Activated CD8-positive, alpha-beta memory T cell treated with anti-CD3 and anti-CD28 coated beads, Interleukin-2, amount 50 U/mL, for 24 hours (primary cell): ENCODE data around the gene LIMCH1.
"Not testable (repeated sequence)": the region's sequence is repeated elsewhere in the genome, so short reads cannot be mapped to it uniquely, and the experiment has no call there.

Experiments
- DNase-seq: peaks from one replicate; pipeline ENCODE4 v3.0.0-alpha.2; 2020; ENCODE audit errors: extremely low read depth

LIMCH1 gene

DNA sequence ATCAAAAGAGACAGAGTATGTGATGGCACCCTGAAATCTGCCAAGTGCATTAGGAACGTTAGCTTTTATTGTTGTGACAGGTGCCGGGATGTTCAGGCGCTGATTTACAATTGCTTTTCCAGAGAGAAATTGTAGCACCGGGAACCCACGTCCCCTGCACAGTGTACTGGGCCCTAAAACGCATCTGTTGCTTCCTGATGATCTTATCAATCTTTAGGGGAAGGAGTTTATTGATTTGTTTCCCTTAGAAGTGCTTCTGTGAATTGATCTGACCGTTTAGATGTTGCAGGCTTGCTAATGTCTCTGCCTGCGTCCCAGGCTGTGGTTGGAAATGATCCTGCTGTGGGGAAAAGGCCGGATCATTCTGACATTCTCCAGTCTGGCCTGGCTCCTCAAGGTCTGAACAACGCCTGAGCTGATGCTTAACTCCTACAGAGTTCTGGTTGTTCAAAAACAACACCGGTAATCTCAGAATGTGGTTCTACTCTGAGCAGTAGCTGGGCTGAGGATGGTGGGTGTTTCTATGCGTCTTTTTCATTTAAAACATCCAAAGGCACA, 193.7 kb downstream of the LIMCH1 start:
- DNase-seq, result no peak

GRCh38 chr4:41734371-41734770, 196.4 kb downstream of the LIMCH1 start:
- DNase-seq, result no peak

- not testable (repeated sequence) for DNase-seq
These were observed 199.5 kb downstream of the LIMCH1 start for GRCh38 chr4:41737491-41737890.

- DNase-seq, result no peak
These were observed 203.4 kb downstream of the LIMCH1 start for GRCh38 chr4:41741354-41741753.

DNA sequence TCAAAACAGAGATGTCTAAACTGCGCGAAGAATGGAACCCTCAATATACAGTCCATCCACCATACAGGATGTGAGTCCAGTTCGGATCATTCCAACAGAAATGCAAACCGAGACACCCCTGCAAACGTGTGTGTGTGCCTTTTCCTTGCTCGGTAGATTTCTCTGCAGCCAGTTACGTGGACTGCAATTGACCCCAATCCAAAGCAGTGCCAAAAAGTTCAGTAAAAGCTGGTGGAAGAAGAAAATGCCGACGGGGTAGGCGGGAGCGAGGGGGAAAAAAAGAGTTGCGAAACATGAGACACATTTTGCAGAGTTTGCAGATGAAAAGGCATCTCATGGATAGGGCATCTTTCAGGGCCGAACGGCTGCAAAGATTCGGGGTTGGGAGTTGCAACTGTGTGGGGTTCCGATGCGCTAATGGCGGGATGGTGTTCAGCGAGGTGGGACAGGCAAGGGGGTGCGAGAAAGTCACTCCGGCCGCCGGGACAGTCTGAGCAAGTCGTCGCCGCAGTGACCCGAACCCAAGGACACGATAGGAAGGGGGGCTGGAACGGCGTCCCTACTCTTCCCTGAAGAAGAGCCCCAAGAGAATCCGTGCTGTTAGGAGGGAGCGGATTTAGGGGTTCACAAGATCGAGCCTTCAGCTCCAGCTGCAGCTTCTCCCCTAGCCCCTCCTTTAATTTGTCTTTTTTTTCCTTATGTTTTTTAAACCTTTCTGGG, 206.8 kb downstream of the LIMCH1 start:
- no peak for DNase-seq

GRCh38 chr4:41745292-41746024, 207.5 kb downstream of the LIMCH1 start:
- DNase-seq, result no peak

- no peak for DNase-seq
These were observed 208.1 kb downstream of the LIMCH1 start for GRCh38 chr4:41746025-41746439.

DNA sequence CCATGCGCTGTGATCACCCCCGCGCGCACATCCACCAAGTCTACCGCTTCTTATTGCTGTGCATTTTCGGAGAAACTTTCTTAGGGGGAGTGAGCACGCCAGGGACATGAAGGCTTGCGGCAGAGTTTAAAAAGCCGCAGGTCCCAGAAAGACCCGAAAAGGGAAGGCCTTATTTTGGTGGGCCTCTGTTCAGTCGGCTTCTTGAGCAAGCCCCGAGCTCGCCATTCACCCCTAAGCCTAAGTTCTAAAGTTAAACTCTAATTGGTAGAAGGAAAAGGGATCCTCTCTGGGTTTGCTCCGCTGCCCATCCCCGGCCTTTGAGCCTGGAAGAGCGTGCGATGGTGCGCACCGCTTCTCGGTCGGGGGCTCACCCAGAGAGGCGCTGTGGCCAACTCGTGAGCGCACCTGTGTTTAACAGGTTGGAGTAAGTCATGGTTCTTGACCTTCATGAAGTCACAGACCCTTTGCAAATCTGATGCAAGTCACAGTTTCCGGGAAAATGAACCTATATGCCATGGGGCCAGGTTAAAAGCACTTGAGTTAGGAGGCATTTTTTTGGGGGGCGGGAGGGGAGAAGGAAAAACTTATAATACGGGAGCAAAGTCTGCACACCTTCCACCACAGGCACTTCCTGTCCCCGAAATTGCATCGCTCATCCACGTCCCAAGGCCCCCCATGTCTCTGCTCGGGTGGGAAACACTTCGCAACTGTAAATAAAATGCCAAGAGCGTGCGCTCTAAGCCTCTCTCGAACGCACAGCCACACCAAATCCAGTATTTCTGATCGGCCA, 208.7 kb downstream of the LIMCH1 start:
- no peak for DNase-seq

DNA sequence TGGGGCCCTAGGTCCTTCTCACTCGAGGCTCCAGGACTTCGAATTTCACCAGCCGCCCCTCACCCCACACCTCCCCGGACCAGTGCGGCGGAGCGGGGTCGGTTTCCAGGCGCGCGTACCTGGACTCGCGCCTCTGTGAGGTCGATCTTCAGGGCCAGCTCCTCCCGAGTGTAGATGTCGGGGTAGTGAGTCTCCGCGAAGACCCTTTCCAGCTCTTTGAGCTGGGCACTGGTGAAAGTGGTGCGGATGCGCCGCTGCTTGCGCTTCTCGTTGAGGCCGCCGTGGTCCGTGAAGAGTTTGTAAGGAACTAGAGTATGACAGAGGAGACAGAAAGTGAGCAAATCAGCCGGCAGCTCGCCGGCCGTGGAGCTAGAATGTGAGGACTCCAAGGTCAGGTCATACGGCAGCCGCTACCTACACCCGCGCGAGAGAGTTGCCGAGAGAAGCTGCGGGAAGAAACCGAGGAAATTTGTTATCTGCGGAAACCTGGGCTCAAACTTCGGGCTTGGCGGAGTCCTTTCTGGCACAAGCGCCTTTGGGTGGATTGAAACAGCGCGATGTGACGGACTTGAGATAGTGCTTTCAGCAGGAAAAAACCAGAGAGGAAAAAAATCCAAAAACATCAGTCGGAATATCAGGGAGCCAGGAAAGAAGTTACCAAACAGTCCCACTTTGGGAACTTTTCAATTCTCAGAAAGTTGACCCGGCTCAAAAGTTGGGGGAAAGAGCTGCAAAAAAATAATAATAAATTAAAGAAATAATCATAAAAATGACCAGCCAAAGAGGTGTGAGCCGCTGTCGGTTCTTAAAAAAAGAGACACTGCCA, 209.5 kb downstream of the LIMCH1 start:
- no peak for DNase-seq

- DNase-seq, result no peak
These were observed 210.2 kb downstream of the LIMCH1 start for GRCh38 chr4:41748074-41748570.

GRCh38 chr4:41748571-41749475, 210.9 kb downstream of the LIMCH1 start, which contains the start of gene PHOX2B:
TSS of gene PHOX2B (minus strand) at chr4:41748725. CDS start at chr4:41748610, 115 bp downstream.
- DNase-seq, result no peak

DNA sequence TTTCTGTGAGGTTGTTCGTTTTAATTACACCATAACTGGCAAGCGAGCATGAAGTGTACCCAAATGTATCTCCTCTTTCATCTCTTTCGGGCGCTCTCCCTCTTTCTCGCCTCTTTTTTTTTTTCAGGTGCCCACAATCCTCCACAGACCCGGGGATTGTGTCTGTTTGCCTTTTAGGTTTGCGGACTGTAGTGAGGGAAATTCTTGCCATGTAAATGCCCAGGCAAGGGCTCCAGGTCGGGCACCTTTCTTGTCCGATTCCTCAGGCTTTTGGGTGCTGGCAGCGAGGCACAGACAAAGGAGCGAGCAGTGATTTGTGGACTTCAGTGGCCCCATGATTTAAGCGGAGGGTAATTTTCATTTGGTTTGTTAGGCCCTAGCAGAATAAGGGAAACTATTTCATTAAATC, 211.7 kb downstream of the LIMCH1 start:
- DNase-seq, result no peak
